NCI-H187 (cell line): ENCODE measurements around the gene SLC6A16.
A peak's percentile ranks its signal among the peaks of the same experiment; 100 is the strongest.
"Not testable (repeated sequence)": the region's sequence is repeated elsewhere in the genome, so short reads cannot be mapped to it uniquely, and the experiment has no call there.

Experiments used
- DNase-seq, 2 experiments: peaks; one replicate each; lab custom pipeline; 2025; lab: John Stamatoyannopoulos, UW

SLC6A16 gene

GRCh38 chr19:49324801-49325576, at the start of gene SLC6A16:
Gene SLC6A16 (minus strand): TSS chr19:49325191. CDS start chr19:49311347, 13,844 bp downstream.
- DNase-seq = no peak

DNA sequence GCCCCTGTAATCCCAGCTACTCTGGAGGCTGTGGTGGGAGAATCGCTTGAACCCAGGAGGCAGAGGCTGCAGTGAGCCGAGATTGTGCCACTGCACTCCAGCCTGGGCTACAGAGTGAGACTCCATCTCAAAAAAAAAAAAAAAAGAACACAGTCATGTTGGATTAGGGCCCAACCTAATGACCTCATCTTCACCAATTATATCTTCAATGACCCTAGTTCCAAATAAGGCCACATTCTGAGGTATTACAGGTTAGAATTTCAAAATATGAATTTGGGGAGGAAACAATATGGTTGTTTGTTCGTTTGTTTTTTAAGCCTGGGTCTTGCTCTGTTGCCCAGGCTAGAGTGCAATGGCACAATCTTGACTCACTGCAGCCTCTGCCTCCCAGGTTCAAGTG, 48.2 kb upstream of the SLC6A16 start:
- DNase-seq = not testable (repeated sequence)

- DNase-seq = no peak
These were observed 46.2 kb upstream of the SLC6A16 start for GRCh38 chr19:49371184-49371583.

- DNase-seq = no peak
These were observed 43.8 kb upstream of the SLC6A16 start for GRCh38 chr19:49368711-49369358.

DNA sequence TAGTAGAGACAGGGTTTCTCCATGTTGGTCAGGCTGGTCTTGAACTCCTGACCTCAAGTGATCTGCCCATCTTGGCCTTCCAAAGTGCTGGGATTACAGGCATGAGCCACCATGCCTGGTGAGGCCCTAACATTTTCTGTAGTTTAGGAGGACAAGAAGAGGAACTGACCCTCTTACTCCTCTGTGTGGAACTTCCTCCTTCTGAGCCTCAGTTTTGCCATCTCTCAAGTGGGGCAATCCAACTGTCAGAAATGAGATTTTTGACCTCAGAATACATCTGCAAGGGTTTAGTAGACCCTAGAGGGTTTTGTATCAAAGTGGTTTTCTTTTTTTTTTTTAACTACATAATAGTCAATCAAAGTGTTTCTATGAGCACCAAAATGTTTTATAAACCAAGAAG, 41.1 kb upstream of the SLC6A16 start:
- DNase-seq = no peak

- no peak for DNase-seq
These were observed 39.2 kb upstream of the SLC6A16 start for GRCh38 chr19:49364083-49364737.

- DNase-seq = peak; percentile 43 to 62
These were observed 38.5 kb upstream of the SLC6A16 start, which contains the start of gene DKKL1 for GRCh38 chr19:49363268-49364082. Gene DKKL1 (plus strand): TSS chr19:49363877. CDS start chr19:49363999, 122 bp downstream.

DNA sequence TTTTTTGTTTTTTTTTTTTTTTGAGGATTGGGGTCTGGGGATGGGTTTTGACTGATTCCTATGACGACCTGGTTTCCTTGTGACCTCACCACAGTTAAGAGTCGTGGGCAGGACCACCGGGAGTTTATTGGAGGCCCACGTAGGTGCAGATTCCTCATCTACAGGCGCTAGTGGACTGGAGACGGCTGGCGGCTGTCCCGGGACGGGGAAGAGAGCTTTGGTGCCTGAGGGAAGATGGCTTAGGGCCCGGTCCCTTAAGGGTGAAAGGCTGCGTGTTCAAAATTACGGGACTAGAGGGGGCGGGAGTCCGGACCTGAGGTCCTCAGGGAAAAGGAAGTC, 37.9 kb upstream of the SLC6A16 start:
- DNase-seq = no peak

GRCh38 chr19:49362048-49362928, 37.3 kb upstream of the SLC6A16 start, which contains the start of gene TEAD2:
Gene TEAD2 (minus strand): TSS chr19:49362416. CDS start chr19:49360075, 2,341 bp downstream.
- DNase-seq = no peak

GRCh38 chr19:49361438-49362047, 36.6 kb upstream of the SLC6A16 start:
- DNase-seq = no peak

- no peak for DNase-seq
These were observed 35.1 kb upstream of the SLC6A16 start for GRCh38 chr19:49359851-49360820.

DNA sequence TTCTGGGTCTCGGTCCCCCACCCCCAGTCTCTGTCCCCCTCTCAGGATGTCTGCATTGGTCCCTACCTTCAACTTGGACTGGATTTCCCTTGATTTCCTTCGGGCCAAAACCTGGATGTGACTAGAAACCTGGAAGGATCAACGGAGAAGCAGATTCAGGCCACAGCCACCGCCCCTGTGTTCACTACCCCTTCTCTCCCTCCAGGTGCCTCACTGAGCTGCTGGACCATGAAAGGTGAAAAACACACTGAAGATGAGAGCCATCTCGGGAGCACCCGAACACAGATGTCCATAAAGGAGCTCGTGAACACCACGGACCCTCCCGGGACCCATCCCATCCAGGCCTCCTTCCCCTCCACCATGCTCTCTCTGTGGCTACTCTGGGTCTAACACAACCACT, 32.2 kb upstream of the SLC6A16 start:
- DNase-seq = no peak

DNA sequence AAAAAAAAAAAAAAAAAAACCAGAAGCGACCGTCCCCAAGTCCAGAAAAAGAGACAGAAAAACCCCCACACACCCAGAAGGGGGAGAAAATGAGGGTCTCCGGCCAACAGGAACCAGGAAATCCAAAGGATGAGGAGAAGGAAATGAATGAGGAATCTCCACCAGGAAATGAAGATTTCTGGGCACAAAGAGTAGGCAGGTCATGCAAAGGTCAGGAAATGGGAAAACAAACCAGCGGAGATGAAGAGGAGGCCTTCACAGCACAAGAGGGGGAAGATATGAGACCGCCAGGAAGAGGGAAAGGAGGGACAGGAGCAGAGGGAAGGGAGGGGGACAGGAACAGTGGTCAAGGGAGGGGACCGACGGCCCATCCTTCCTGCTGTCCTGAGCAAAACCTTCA, 31.4 kb upstream of the SLC6A16 start:
- DNase-seq = no peak

- no peak for DNase-seq
These were observed 30.9 kb upstream of the SLC6A16 start for GRCh38 chr19:49355909-49356353.

DNA sequence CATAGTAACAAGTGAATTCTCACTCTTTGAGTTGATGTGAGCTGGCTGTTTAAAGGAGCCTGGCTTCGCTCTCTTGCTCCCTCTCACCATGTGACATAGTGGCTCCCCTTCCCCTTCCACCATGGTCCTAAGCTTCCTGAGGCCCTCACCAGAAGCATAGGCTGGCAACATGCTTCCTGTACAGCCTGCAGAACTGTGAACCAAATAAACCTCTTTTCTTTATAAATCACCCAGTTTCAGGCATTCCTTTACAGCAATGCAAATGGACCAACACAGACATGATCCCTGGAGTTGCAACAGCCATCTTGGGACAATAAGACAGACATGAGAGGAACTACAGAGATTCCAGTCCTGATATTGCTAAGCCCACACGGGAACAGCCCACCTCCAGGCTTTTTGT, 24.6 kb upstream of the SLC6A16 start:
- no peak for DNase-seq

DNA sequence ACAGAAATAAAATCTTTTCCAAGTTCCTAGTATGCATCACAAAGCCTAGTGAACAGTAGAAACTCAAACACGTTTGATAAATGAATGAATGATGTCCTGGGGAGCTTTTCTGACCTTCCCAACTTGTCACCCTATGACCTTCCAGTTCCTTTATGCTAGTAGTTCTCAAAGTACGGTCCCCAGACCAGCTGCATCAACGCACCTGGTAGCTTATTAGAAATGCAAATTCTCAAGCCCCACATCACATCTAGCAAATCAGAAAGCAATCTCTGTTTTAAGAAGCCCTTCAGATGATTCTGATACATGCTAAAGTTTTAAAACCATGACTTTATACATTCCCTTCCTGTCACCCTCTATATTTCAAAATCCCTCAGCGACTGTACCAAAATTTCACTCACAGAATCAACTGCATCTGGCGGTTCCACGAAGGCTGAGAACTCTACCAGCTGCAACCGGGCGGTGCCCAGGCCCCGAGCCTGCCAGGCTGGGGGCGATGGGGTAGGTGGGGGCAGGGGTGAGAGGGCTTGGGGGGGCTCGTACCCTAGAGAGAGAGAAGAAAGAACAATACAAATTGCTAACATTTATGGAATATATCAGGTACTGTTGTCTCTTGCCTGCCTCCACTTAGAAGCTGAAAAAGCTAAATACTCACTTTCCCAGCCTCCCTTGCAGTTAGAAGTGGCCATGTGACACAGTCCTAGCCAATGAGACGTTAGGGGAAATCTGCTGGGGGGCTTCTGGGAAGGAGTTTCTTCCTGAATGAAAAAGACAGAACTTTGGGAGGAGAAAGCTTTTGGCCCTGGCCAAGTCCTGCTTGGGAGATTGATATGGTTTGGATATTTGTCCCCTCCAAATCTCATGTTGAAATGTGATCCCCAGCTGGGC, 23.6 kb upstream of the SLC6A16 start:
- DNase-seq = no peak

GRCh38 chr19:49347835-49348234, 22.8 kb upstream of the SLC6A16 start:
- DNase-seq = no peak

DNA sequence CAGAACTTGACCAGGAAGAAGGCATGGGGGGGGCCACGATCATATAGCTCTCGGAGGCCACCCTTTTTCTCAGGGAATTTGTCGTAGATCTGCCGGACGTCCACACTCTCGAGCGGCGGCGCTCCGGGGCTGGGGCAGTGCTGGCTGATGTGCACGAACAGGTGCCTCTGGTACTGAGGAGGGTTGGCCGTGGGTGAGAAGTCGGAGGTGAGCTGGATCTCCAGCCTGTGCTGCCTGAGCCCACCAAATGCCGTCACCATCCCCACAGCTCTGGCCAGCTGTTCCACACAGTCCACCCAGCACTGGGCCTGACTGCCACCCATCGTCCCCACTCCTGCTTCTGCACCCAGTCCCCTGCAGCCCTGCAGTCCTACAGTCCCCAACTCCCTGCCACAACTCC, 22.2 kb upstream of the SLC6A16 start:
- no peak for DNase-seq
